ENCODE data around the gene PPP2R3A.

DNA sequence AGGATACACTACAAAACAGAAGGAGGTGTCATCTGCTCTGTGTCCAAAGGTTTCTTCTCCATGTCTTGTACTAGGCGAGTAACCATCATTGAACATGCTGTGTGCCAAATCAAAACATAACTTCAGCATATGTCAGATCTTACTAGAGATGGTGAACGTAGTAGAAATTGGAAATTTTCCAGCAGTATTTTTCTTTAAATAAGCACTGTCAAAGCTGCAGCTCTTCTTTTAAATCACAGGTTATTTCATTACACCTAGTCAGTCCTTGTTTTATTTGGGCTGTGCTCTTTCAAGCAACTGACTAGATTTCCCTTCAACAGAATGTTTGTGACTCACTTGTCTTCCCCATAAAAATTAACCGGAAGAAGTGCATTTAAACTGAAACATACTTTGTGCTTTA is 184.1 kb downstream of the PPP2R3A start:
- no peak for TF ChIP-seq POLR2A (IDR thresholded peaks at IDR 0.05)
- TF ChIP-seq, protein P1, sequence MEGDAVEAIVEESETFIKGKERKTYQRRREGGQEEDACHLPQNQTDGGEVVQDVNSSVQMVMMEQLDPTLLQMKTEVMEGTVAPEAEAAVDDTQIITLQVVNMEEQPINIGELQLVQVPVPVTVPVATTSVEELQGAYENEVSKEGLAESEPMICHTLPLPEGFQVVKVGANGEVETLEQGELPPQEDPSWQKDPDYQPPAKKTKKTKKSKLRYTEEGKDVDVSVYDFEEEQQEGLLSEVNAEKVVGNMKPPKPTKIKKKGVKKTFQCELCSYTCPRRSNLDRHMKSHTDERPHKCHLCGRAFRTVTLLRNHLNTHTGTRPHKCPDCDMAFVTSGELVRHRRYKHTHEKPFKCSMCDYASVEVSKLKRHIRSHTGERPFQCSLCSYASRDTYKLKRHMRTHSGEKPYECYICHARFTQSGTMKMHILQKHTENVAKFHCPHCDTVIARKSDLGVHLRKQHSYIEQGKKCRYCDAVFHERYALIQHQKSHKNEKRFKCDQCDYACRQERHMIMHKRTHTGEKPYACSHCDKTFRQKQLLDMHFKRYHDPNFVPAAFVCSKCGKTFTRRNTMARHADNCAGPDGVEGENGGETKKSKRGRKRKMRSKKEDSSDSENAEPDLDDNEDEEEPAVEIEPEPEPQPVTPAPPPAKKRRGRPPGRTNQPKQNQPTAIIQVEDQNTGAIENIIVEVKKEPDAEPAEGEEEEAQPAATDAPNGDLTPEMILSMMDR (IDR thresholded peaks at IDR 0.05) = no peak

Data from prostate gland (tissue), 2 donors.